Uterus (tissue), 4 donors: ENCODE data around the gene STAC3. TPM values are rescaled to one million over a fixed set of nuclear protein-coding genes. Genes with fewer than 3 reads are reported as not detected.

Experiments
- DNase-seq, 2 donors: peaks; one replicate each; pipeline ENCODE4 v3.0.0-alpha.2; 2019 to 2020
- H3K27ac ChIP-seq, 2 donors: fragments of 200-600 bp; sonication (generic); 1 replicate in 1 of 2; 2 replicates in 1 of 2; pipeline ENCODE4 v1.5.1; 2016 to 2018
- H3K27me3 ChIP-seq, 2 donors: fragments of 200-600 bp; sonication (generic); one replicate each; pipeline ENCODE4 v1.5.1; 2018 to 2019; ENCODE audit warnings: control low read depth in 1 of 2
- H3K36me3 ChIP-seq, 2 donors: fragments of 200-600 bp; sonication (generic); one replicate each; pipeline ENCODE4 v1.5.1; 2019; ENCODE audit warnings: control low read depth in 1 of 2
- H3K4me1 ChIP-seq, 2 donors: fragments of 200-600 bp; sonication (generic); one replicate each; pipeline ENCODE4 v1.5.1; 2018 to 2019; ENCODE audit warnings: control low read depth in 1 of 2
- H3K4me3 ChIP-seq, 2 donors: fragments of 200-600 bp; sonication (generic); 1 replicate in 1 of 2; 2 replicates in 1 of 2; pipeline ENCODE4 v1.5.1; 2018 to 2019; ENCODE audit warnings: mild to moderate bottlenecking in 1 of 2
- H3K9me3 ChIP-seq, 2 donors: fragments of 200-600 bp; sonication (generic); one replicate each; pipeline ENCODE4 v1.5.1; 2019; ENCODE audit warnings: control low read depth in 1 of 2
- POLR2A ChIP-seq, 2 donors: fragments of 450-650 bp; IDR thresholded peaks; one replicate each; pipeline ENCODE4 v1.6.1; 2016; ENCODE audit warnings: antibody characterized with exemption in 2 of 2, mild to moderate bottlenecking in 1 of 2, moderate library complexity in 1 of 2
- intact Hi-C: fragments of 100-400 bp; cut with DNase I; formaldehyde crosslinking; loops from one replicate; pipeline ENCODE4 v1.15.1; 2023; ENCODE audit warnings: low total_unique reads
- total RNA-seq, 4 donors: library from RNA; depleted of rRNA in 3 of 4; stranded (reverse); fragments of >200 nt in 3 of 4; gene quantifications; one replicate each; pipeline versions ENCODE4 v1.1.0 to v1.2.4, GENCODE V29; 2014 to 2023
- TF ChIP-seq, protein P1 (sequence below), 4 experiments: fragments of 200-600 bp in 2 of 4; fragments of 450-650 bp in 2 of 4; sonication (generic) in 2 of 4; IDR thresholded peaks; one replicate each; pipeline ENCODE4 v1.5.1; 2016 to 2019; ENCODE audit warnings: antibody characterized with exemption in 4 of 4, mild to moderate bottlenecking in 2 of 4, moderate library complexity in 1 of 4
- donor health status: DM: yes; HTN: yes; CAD: no.

Gene STAC3
- total RNA-seq, 4 donors from 2014 or later, result 1.0 to 2.8 TPM; not detected in 2

DNA sequence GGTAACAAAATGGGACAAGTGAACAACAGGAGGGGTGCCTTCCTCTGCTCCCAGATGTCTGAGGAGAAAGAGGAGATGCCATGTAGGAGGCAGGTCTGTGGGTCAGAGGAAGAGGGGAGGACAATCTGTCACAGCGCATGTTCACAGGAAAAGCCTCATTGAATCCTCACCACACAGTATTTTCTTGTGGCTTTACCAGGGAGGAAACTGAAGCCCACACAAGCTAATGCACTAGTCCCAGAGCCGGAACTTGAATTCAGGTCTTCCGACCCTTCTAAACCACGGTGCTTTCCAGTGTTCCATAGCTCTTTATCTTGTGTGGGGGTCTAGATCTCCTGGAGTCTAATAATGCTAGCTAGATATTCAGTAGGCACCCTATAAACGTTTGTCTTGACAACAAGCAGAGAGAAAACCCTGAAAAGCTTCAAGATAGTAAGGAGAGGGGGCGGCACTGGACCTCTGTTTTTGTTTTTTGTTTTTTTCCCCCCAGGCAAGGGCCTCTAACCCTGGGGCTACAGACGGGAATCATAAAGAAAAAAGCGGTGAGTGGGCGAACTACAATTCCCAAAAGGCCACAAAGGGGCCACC lies 21.8 kb downstream of the STAC3 start:
- Histone ChIP-seq H3K4me3 (peak overlapping the region; percentile 48 to 63), H3K27ac (peak overlapping the region in 1 of 2 donors; percentile 65), H3K36me3 (no peaks in the 10 kb centered on the region), H3K27me3 (peaks cover 0 to 5% of the 10 kb centered on the region in 2 donors), H3K9me3 (no peaks in the 10 kb centered on the region), H3K4me1 (peaks cover 0 to 6% of the 10 kb centered on the region in 2 donors)
- intact Hi-C loops, result no loop called here
- DNase-seq, result no peak
- TF ChIP-seq, protein P1, sequence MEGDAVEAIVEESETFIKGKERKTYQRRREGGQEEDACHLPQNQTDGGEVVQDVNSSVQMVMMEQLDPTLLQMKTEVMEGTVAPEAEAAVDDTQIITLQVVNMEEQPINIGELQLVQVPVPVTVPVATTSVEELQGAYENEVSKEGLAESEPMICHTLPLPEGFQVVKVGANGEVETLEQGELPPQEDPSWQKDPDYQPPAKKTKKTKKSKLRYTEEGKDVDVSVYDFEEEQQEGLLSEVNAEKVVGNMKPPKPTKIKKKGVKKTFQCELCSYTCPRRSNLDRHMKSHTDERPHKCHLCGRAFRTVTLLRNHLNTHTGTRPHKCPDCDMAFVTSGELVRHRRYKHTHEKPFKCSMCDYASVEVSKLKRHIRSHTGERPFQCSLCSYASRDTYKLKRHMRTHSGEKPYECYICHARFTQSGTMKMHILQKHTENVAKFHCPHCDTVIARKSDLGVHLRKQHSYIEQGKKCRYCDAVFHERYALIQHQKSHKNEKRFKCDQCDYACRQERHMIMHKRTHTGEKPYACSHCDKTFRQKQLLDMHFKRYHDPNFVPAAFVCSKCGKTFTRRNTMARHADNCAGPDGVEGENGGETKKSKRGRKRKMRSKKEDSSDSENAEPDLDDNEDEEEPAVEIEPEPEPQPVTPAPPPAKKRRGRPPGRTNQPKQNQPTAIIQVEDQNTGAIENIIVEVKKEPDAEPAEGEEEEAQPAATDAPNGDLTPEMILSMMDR (IDR thresholded peaks at IDR 0.05), result peak in 3 of 4 experiments; percentile 17 to 31 (median 17)
- no peak for TF ChIP-seq POLR2A (IDR thresholded peaks at IDR 0.05)

DNA sequence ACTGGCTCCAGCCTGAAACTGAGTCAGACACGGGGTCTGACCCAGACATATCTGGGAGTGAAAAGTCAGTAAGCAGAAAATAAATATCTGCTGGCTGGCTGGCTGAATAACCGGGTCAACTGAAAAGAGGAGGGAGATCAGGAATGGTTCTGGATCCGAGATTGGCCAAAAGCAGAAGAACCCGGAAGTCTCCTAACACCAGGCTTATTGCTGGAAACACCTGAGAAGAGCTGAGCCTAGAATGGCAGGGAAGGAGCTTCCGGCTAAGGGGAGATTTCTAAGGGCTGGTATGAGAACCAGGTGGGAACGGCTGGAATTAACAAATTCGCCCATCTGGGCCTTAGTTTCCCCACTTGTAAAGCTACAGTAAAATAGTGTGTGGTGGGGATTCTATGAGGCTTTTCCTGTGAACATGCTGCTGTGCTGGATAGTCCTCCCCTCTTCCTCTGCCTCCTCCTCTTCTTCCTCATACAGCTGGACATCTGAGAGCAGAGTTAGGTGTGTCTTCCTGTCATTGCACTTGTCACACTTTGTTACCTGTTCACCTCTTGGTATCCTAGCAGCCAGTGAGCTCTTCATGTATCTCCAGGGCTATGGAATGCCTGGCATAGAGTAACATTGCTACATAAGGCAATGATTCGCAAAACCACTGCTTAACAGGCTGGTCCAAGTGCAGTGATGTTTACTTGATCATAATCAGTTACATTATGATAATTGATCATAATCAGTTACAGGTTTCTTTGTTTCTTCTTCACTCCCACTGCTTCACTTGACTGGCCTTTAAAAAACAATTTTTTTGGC lies 23.5 kb downstream of the STAC3 start:
- Histone ChIP-seq H3K4me3 (no peak overlapping the region), H3K4me1 (peaks cover 0 to 6% of the 10 kb centered on the region in 2 donors), H3K27ac (no peak overlapping the region), H3K27me3 (peaks cover 0 to 5% of the 10 kb centered on the region in 2 donors), H3K36me3 (no peaks in the 10 kb centered on the region), H3K9me3 (no peaks in the 10 kb centered on the region)
- no peak for DNase-seq
- intact Hi-C loops, result no loop called here
- TF ChIP-seq POLR2A (IDR thresholded peaks at IDR 0.05), result no peak
- TF ChIP-seq, protein P1 (IDR thresholded peaks at IDR 0.05), result no peak

DNA sequence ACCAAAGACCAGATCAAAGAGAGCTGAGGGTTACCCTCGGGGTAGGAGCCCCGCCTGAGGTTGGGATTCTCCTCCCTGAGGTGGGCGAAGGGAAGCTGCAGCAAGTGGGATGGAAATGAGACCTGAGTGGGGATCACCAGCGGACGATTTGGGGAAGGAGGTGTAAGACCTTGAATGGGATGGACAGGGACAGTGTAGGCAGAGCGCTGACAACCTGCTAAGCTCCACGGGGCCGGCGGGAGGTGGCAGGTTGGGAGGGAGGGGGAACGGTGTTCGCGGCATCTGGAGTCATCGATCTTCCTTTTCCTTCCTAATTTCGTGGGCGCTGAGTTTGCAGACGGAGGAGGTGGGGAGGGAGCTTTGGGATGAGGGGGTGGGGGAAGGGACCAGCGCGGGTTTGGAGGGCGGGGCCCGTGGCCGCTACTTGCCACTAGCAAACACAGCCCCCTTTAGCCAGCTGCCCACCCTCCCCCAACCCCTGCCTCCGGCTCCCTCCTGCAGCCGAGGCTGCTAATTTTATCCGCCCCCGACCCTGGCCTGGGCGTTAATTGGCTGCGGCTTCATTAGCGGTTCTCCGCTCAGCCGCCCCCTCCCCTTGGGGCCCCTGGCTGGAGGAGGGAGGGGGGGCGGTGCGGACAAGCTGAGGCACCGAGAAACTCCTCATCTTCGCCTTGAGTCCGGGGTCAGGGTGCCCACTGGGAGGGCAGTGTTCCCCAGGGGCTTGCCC lies 24.2 kb downstream of the STAC3 start:
- Histone ChIP-seq H3K4me3 (no peak overlapping the region), H3K4me1 (peaks cover 0 to 6% of the 10 kb centered on the region in 2 donors), H3K27ac (no peak overlapping the region), H3K9me3 (no peaks in the 10 kb centered on the region), H3K36me3 (no peaks in the 10 kb centered on the region), H3K27me3 (peaks cover 0 to 5% of the 10 kb centered on the region in 2 donors)
- DNase-seq, result no peak
- TF ChIP-seq POLR2A (IDR thresholded peaks at IDR 0.05), result no peak
- TF ChIP-seq, protein P1 (IDR thresholded peaks at IDR 0.05), result no peak
- intact Hi-C loops, result no loop called here

DNA sequence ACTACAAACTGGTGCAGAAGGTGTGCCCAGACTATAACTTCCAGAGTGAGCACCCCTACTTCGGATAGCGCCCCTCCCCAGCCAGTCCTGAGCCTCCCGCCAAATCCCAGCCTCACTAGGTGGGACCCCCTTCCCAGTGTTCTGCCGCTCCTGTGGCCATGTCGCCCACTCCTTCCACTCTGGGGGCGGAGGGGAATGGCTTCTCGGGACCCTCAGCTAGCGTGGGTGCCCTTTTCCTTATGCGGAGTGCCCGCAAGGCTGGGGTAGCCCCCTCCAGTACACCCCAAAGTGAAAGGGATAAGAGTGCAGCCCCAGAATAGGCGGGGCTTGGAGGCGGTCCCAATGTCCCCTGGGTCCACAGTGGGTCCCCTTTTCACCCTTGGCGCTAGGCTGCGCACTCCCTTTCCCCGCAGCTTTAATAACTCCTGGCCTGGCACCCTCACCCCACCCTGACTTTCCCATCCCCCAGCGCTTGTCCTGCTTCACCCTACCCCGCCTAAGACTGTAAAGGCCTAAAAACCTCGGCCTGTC lies 25.2 kb downstream of the STAC3 start:
- no peak for DNase-seq
- Histone ChIP-seq H3K4me3 (no peak overlapping the region), H3K27ac (no peak overlapping the region), H3K9me3 (no peaks in the 10 kb centered on the region), H3K27me3 (peaks cover 5 to 9% of the 10 kb centered on the region in 2 donors), H3K4me1 (peaks cover 0 to 6% of the 10 kb centered on the region in 2 donors), H3K36me3 (no peaks in the 10 kb centered on the region)
- intact Hi-C loops, result no loop called here
- TF ChIP-seq, protein P1 (IDR thresholded peaks at IDR 0.05), result no peak
- no peak for TF ChIP-seq POLR2A (IDR thresholded peaks at IDR 0.05)
